HEK293 (cell line): ENCODE data around the gene ARHGEF2.

Experiments
- CTCF ChIA-PET: fragments of 350-600 bp; formaldehyde crosslinking; extraction: SDS; loops from one replicate; lab custom pipeline; 2021; ENCODE audit warnings: antibody characterized with exemption; lab: Yijun Ruan, JAX
- POLR2A ChIA-PET: fragments of 300-600 bp; formaldehyde crosslinking; extraction: SDS; loops from one replicate; lab custom pipeline; 2020; ENCODE audit warnings: antibody characterized with exemption, inconsistent platforms; lab: Yijun Ruan, JAX
- H3K27ac ChIP-seq: fragments of 200-500 bp; sonication (Bioruptor generic); 2 replicates; pipeline ENCODE4 v1.5.1; 2014; ENCODE audit warnings: low read depth, low read length, control low read depth, inconsistent platforms; ENCODE audit errors: extremely low read depth
- H3K36me3 ChIP-seq, 2 experiments: fragments of 200-500 bp in 1 of 2; sonication (Bioruptor generic) in 1 of 2; 1 replicate in 1 of 2; 2 replicates in 1 of 2; pipeline ENCODE4 v1.5.1; 2014 to 2017; ENCODE audit warnings: inconsistent platforms in 2 of 2, low read length in 2 of 2; ENCODE audit not compliant: control insufficient read depth in 2 of 2, insufficient read depth in 1 of 2
- H3K4me1 ChIP-seq: fragments of 200-500 bp; sonication (Bioruptor generic); 2 replicates; pipeline ENCODE4 v1.5.1; 2014; ENCODE audit warnings: mild to moderate bottlenecking, low read length, inconsistent platforms; ENCODE audit not compliant: control insufficient read depth, insufficient read depth
- H3K4me3 ChIP-seq: 2 replicates; pipeline ENCODE4 v1.5.1; 2011; ENCODE audit warnings: low read depth, mild to moderate bottlenecking, control low read depth, low read length, moderate library complexity
- H3K9me3 ChIP-seq: fragments of 200-500 bp; sonication (Bioruptor generic); 2 replicates; pipeline ENCODE4 v1.5.1; 2014; ENCODE audit warnings: low read depth, low read length, inconsistent platforms; ENCODE audit not compliant: control insufficient read depth, insufficient read depth
- KLF9 ChIP-seq: fragments of 450-650 bp; formaldehyde crosslinking; IDR thresholded peaks from 2 replicates; pipeline ENCODE4 v1.5.1; 2016; ENCODE audit warnings: missing biosample characterization, missing genetic modification characterization, low read depth
- SCRT1 ChIP-seq: fragments of 450-650 bp; formaldehyde crosslinking; IDR thresholded peaks from 2 replicates; pipeline ENCODE4 v1.5.1; 2016; ENCODE audit warnings: missing biosample characterization, missing genetic modification characterization, borderline replicate concordance
- SCRT2 ChIP-seq: fragments of 450-650 bp; formaldehyde crosslinking; IDR thresholded peaks from 2 replicates; pipeline ENCODE4 v1.5.1; 2016; ENCODE audit warnings: missing biosample characterization, missing genetic modification characterization
- TCF7L2 ChIP-seq: IDR thresholded peaks from 2 replicates; pipeline ENCODE4 v1.6.1; 2011; ENCODE audit warnings: low read depth, mild to moderate bottlenecking, inconsistent platforms, low read length, moderate library complexity, borderline replicate concordance
- ZNF112 ChIP-seq: fragments of 450-650 bp; formaldehyde crosslinking; IDR thresholded peaks from 2 replicates; pipeline ENCODE4 v1.5.0; 2017; ENCODE audit warnings: missing biosample characterization, missing genetic modification characterization
- ZNF214 ChIP-seq: fragments of 450-650 bp; formaldehyde crosslinking; IDR thresholded peaks from 2 replicates; pipeline ENCODE4 v1.5.1; 2017; ENCODE audit warnings: missing biosample characterization, mild to moderate bottlenecking, missing genetic modification characterization, borderline replicate concordance
- ZNF473 ChIP-seq: fragments of 450-650 bp; formaldehyde crosslinking; IDR thresholded peaks from 2 replicates; pipeline ENCODE4 v1.5.1; 2017; ENCODE audit warnings: missing biosample characterization, missing genetic modification characterization
- ZNF514 ChIP-seq: fragments of 450-650 bp; formaldehyde crosslinking; IDR thresholded peaks from 2 replicates; pipeline ENCODE4 v1.5.1; 2016; ENCODE audit warnings: missing biosample characterization, missing genetic modification characterization
- ZNF549 ChIP-seq: fragments of 450-650 bp; IDR thresholded peaks from 2 replicates; pipeline ENCODE4 v1.5.1; 2018; ENCODE audit warnings: missing biosample characterization, missing genetic modification characterization, mild to moderate bottlenecking, inconsistent platforms, moderate library complexity
- ZNF600 ChIP-seq: fragments of 450-650 bp; formaldehyde crosslinking; IDR thresholded peaks from 2 replicates; pipeline ENCODE4 v1.5.1; 2016; ENCODE audit warnings: missing biosample characterization, missing genetic modification characterization
- ZNF645 ChIP-seq: fragments of 450-650 bp; formaldehyde crosslinking; IDR thresholded peaks from 2 replicates; pipeline ENCODE4; 2016; ENCODE audit warnings: missing biosample characterization, missing genetic modification characterization

ARHGEF2 gene

GRCh38 chr1:155900161-155900560 lies 78.2 kb downstream of the ARHGEF2 start (continued):
- TF ChIP-seq ZNF645 (tag by site-specific recombination) (no peak), ZNF514 (no peak)

- H3K36me3 ChIP-seq = peaks cover 48 to 72% of the 10 kb centered on the region in 2 experiments
- POLR2A ChIA-PET = interaction anchor here (0.7 to 1.0 kb wide), 2 partner anchors 34 to 123 kb away, joined by 3 read pairs; partner anchors contain the start of gene KHDC4
- CTCF ChIA-PET = no interaction called here
Measured at GRCh38 chr1:155899683-155900082, 78.7 kb downstream of the ARHGEF2 start.

GRCh38 chr1:155898888-155899287 lies 79.5 kb downstream of the ARHGEF2 start:
- Histone ChIP-seq H3K27ac (no peak overlapping the region), H3K36me3 (peaks cover 40 to 64% of the 10 kb centered on the region in 2 experiments), H3K9me3 (no peaks in the 10 kb centered on the region), H3K4me3 (no peak overlapping the region), H3K4me1 (no peaks in the 10 kb centered on the region)
- POLR2A ChIA-PET = interaction anchor here (0.8 to 1.0 kb wide), 2 partner anchors 35 to 78 kb away, joined by 3 to 4 read pairs; partner anchors contain the start of gene KHDC4
- TF ChIP-seq ZNF214 (no peak), TCF7L2 (no peak), ZNF112 (tag by site-specific recombination) (no peak), ZNF473 (tag by site-specific recombination) (no peak), ZNF549 (tag by site-specific recombination) (no peak)
- CTCF ChIA-PET = interaction anchor here (0.5 to 0.6 kb wide), 2 partner anchors 240 to 375 kb away, joined by 3 read pairs; no protein-coding TSS in a partner anchor

More at GRCh38 chr1:155899683-155900082, 78.7 kb downstream of the ARHGEF2 start:
- Histone ChIP-seq H3K9me3 (no peaks in the 10 kb centered on the region), H3K27ac (no peak overlapping the region), H3K4me1 (no peaks in the 10 kb centered on the region), H3K4me3 (no peak overlapping the region)
- TF ChIP-seq ZNF473 (tag by site-specific recombination) (no peak), SCRT2 (tag by site-specific recombination) (peak; percentile 92), SCRT1 (tag by site-specific recombination) (peak; percentile 85)

- ChIA-PET POLR2A (interaction anchor here (0.6 kb wide), 1 partner anchor 11 kb away, joined by 3 read pairs; no protein-coding TSS in a partner anchor), CTCF (interaction anchor here (0.6 to 0.7 kb wide), 3 partner anchors 13 to 385 kb away, joined by 3 read pairs; no protein-coding TSS in a partner anchor)
- Histone ChIP-seq H3K4me3 (no peak overlapping the region), H3K9me3 (no peaks in the 10 kb centered on the region), H3K27ac (no peak overlapping the region), H3K4me1 (no peaks in the 10 kb centered on the region), H3K36me3 (peaks cover 31 to 57% of the 10 kb centered on the region in 2 experiments)
- TF ChIP-seq KLF9 (tag by site-specific recombination) (no peak), ZNF600 (tag by site-specific recombination) (0 out of 2 replicates have a peak, but pooled peaks have one; percentile 40)
Measured at GRCh38 chr1:155897746-155898145, 80.6 kb downstream of the ARHGEF2 start.
